Chondrocyte (in vitro differentiated cells): ENCODE measurements around the gene STOML1. TPM values are rescaled to one million over a fixed set of nuclear protein-coding genes. Genes with fewer than 3 reads are reported as not detected.

Source experiments
- DNase-seq: peaks from one replicate; pipeline ENCODE4 v3.0.0; 2021; ENCODE audit warnings: mixed read lengths, low spot score
- H3K27ac Mint-ChIP-seq: one replicate; pipeline ENCODE4 v1.8.0; 2021; ENCODE audit warnings: mild to moderate bottlenecking, moderate library complexity, mixed read lengths; ENCODE audit not compliant: unreplicated experiment
- H3K27me3 Mint-ChIP-seq: 2 replicates; pipeline ENCODE4 v1.8.0; 2021; ENCODE audit warnings: low read depth, mixed read lengths
- H3K36me3 Mint-ChIP-seq: 2 replicates; pipeline ENCODE4 v1.8.0; 2021; ENCODE audit warnings: low read depth, mixed read lengths
- H3K4me1 Mint-ChIP-seq: 2 replicates; pipeline ENCODE4 v1.8.0; 2021; ENCODE audit warnings: low read depth, mild to moderate bottlenecking, mixed read lengths
- H3K4me3 Mint-ChIP-seq: one replicate; pipeline ENCODE4 v1.8.0; 2021; ENCODE audit warnings: mild to moderate bottlenecking, moderate library complexity, mixed read lengths; ENCODE audit not compliant: unreplicated experiment
- H3K9me3 Mint-ChIP-seq: 2 replicates; pipeline ENCODE4 v1.8.0; 2021; ENCODE audit warnings: low read depth, mixed read lengths
- CTCF ChIP-seq: fragments of 200-600 bp; sonication (generic); IDR thresholded peaks from 2 replicates; pipeline ENCODE4 v1.5.0; 2021; ENCODE audit warnings: antibody characterized with exemption, mild to moderate bottlenecking, moderate library complexity
- total RNA-seq: library from RNA; stranded (reverse); gene quantifications from 3 replicates; pipeline ENCODE4 v1.2.1, GENCODE V29; 2021

Gene STOML1
- total RNA-seq, 1 donor from 2014 or later = 18.9 TPM

GRCh38 chr15:73986055-73986775 lies 5.9 kb downstream of the STOML1 start:
- peaks cover 97% of the 10 kb centered on the region for H3K4me1 Mint-ChIP-seq
- DNase-seq = peak; percentile 42

GRCh38 chr15:73985101-73985873 lies 6.8 kb downstream of the STOML1 start:
- TF ChIP-seq CTCF = no peak
- Mint-ChIP-seq H3K9me3 (no peaks in the 10 kb centered on the region), H3K4me1 (peaks cover 87% of the 10 kb centered on the region), H3K36me3 (peaks cover 5% of the 10 kb centered on the region), H3K4me3 (no peak overlapping the region), H3K27ac (no peak overlapping the region), H3K27me3 (no peaks in the 10 kb centered on the region)
- DNase-seq = peak; percentile 43

More at GRCh38 chr15:73986055-73986775, 5.9 kb downstream of the STOML1 start:
- no peaks in the 10 kb centered on the region for H3K9me3 Mint-ChIP-seq
- H3K4me3 Mint-ChIP-seq = no peak overlapping the region
- H3K36me3 Mint-ChIP-seq = peaks cover 5% of the 10 kb centered on the region
- TF ChIP-seq CTCF = no peak
- H3K27me3 Mint-ChIP-seq = no peaks in the 10 kb centered on the region
- H3K27ac Mint-ChIP-seq = peak overlapping the region; percentile 71

GRCh38 chr15:73984208-73984979 lies 7.7 kb downstream of the STOML1 start:
- no peak for DNase-seq
- Mint-ChIP-seq H3K27ac (peak overlapping the region; percentile 98), H3K27me3 (no peaks in the 10 kb centered on the region), H3K36me3 (peaks cover 5% of the 10 kb centered on the region), H3K9me3 (no peaks in the 10 kb centered on the region), H3K4me1 (peaks cover 79% of the 10 kb centered on the region), H3K4me3 (no peak overlapping the region)
- no peak for TF ChIP-seq CTCF

GRCh38 chr15:73983773-73984172 lies 8.3 kb downstream of the STOML1 start:
- Mint-ChIP-seq H3K27ac (peak overlapping the region; percentile 98), H3K27me3 (no peaks in the 10 kb centered on the region), H3K9me3 (no peaks in the 10 kb centered on the region), H3K4me3 (no peak overlapping the region), H3K36me3 (peaks cover 5% of the 10 kb centered on the region), H3K4me1 (peaks cover 76% of the 10 kb centered on the region)
- TF ChIP-seq CTCF = no peak
- DNase-seq = no peak

- H3K27ac Mint-ChIP-seq = peak overlapping the region; percentile 98
- no peak for TF ChIP-seq CTCF
- peaks cover 5% of the 10 kb centered on the region for H3K36me3 Mint-ChIP-seq
- peaks cover 72% of the 10 kb centered on the region for H3K4me1 Mint-ChIP-seq
- no peaks in the 10 kb centered on the region for H3K9me3 Mint-ChIP-seq
- no peaks in the 10 kb centered on the region for H3K27me3 Mint-ChIP-seq
- DNase-seq = no peak
- H3K4me3 Mint-ChIP-seq = peak overlapping the region; percentile 50
Measured at GRCh38 chr15:73983211-73983727, 8.8 kb downstream of the STOML1 start.
